DND-41 (cell line): ENCODE data around the gene COQ2.

ENCODE experiments used
- EZH2 ChIP-seq: IDR thresholded peaks from 3 replicates; pipeline ENCODE4 v1.6.1; 2012; ENCODE audit warnings: borderline replicate concordance, low read depth, mild to moderate bottlenecking, moderate library complexity, low read length, inconsistent platforms; ENCODE audit not compliant: severe bottlenecking
- TF ChIP-seq, protein P1 (sequence below): IDR thresholded peaks from 2 replicates; pipeline ENCODE4 v1.5.1; 2012; ENCODE audit warnings: borderline replicate concordance, low read length, moderate library complexity, mild to moderate bottlenecking; ENCODE audit not compliant: poor library complexity, severe bottlenecking; ENCODE audit errors: extremely low read depth

DNA sequence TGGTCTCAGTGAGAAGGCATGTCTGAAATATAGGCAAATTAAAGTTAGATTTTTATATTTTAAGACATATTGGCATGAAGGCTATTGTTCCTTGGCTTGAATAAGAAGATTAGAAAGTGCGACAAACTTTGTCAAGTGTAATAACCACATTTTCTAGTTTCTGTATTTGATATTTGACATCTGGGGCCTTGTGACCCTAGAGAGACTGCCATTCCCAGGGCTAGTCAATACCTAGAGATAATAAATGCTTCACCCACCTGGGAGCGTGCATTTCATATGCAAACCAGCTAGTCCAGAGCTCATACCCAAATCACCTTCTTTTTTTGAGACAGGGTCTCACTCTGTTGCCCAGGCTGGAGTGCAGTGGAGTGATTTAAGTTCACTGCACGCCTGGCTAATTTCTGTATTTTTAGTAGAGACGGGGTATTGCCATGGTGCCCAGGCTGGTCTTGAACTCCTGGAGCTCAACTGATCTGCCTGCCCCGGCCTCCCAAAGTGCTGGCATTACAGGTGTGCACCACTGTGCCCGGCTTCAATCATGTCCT, 62.6 kb downstream of the COQ2 start:
- TF ChIP-seq, protein P1, sequence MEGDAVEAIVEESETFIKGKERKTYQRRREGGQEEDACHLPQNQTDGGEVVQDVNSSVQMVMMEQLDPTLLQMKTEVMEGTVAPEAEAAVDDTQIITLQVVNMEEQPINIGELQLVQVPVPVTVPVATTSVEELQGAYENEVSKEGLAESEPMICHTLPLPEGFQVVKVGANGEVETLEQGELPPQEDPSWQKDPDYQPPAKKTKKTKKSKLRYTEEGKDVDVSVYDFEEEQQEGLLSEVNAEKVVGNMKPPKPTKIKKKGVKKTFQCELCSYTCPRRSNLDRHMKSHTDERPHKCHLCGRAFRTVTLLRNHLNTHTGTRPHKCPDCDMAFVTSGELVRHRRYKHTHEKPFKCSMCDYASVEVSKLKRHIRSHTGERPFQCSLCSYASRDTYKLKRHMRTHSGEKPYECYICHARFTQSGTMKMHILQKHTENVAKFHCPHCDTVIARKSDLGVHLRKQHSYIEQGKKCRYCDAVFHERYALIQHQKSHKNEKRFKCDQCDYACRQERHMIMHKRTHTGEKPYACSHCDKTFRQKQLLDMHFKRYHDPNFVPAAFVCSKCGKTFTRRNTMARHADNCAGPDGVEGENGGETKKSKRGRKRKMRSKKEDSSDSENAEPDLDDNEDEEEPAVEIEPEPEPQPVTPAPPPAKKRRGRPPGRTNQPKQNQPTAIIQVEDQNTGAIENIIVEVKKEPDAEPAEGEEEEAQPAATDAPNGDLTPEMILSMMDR = no peak
- no peak for TF ChIP-seq EZH2
